Stimulated activated CD8-positive, alpha-beta memory T cell treated with anti-CD3 and anti-CD28 coated beads, Interleukin-12 subunit alpha, Interleukin-12 subunit beta, amount 100 ng/mL, for 4 hours (primary cell): ENCODE measurements around the gene NDUFB6.
"Not testable (repeated sequence)": the region's sequence is repeated elsewhere in the genome, so short reads cannot be mapped to it uniquely, and the experiment has no call there.

Source experiments
- DNase-seq: peaks from one replicate; pipeline ENCODE4 v3.0.0-alpha.2; 2020; ENCODE audit warnings: low read depth

The NDUFB6 gene

DNA sequence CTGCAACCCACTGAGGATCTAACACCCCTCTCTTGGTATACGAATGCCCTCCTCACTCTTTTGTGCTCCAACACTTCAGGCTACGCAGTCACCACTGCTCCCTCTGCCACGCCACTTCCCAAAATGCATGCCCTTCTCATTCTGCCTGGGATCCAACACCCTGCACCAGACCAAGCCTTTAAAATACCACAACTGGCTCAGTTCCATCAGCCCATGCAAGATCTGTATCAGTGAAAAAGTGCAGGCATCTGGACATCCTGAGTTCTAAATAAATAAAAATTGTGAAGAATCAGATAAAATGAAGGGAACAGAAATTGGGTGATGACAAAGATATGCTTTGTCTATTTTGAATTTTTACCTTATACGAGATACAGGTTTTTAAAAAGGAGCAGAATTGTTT lies 2.7 kb downstream of the NDUFB6 start:
- no peak for DNase-seq

DNA sequence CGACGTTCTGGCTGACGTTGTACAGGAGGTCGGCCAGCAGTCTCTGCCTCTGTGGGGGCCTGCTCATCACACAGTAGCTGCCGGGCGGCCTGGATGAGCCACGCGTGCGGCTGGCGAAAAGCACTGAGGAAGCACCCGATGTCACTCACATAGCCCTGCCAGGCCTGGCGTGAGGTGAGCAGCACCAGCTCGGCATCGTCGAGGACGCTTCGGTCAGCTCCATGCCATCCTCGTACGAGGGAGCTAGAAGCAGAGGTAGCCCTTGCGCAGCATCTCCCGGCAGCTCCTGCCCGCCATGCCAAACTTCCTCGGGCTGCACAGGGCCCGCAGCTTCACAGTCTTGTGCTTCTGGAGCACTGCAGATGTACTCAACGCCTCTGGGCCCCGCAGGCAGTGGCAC lies 6.2 kb downstream of the NDUFB6 start:
- DNase-seq: no peak

DNA sequence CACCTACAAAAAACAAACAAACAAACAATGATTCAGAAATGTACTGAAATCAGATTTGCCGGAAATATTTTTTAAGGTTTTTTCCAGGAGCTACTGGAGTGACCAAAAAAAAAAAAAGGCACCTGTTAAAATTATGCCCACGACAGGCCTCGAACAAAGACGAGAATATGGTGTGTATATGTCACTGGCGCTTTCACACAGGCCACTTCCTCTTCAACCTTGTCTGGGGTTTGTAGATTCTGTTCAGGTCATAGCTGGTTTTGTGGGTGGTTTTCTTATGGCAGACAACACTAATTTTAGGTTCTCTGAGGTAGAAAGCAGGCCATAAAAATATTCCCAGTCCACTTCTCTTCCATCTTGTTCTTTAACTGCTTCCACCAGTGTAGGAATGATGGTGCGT lies 7.0 kb downstream of the NDUFB6 start:
- no peak for DNase-seq

DNA sequence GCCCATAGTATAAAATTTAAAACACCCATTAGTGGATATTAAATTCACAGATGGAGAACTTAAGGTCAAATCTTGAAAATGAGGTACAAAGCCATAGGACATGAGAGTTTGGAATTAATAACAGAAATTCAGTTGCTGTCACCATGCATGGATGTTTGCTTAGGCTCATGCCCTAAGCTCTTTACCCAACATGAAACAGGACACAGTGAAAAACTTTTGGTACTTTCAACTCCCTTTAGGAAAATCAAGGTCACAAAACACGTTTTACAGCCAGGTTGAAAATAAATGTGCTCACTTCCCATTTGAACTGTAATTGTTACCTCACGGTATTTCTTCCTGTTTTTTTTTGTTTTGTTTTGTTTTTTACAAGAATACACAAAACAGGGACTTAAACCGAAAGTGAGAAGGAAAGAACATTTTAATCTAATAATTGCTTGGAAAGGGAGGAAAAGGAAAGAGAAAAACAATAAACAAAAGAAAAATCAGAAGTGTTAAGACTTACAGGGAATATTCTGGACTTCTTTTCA lies 14.5 kb downstream of the NDUFB6 start:
- no peak for DNase-seq

DNA sequence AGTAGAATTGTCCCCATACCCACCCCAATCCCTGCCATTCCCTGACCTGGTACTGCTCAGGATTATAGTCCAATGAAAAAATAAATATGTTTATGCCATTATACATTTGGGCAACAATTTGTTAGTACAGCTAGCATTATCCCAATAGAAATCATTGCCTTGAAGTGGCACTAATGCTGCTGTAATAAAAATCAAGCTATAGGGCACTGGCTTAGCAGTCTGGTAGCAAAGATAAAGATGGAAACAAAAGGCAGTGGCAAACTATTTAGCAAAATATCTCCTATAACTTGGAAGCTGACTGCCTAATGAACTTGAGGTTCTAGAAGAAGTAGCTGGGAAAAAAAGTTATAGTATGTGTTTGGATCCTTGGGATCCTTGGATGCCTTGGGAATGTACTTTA lies 18.4 kb downstream of the NDUFB6 start:
- DNase-seq: no peak

DNA sequence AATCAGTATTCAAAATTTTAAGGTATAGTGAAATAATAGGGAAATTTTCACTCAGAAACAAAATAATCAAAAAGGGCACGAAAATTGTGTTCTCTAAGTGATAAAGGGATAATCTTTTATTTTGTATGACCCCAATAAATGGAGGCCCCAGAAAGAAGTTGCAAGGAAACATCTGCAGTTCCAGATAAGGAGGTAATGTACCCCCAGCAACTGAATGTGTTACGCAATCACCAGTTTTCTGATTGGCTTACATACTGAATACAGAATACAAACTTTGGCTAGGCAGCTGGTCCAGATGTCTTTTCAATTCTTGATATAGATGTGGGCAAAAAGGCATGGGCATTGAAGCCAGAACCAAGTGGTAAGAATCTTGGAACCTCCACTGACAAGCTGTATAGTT lies 18.9 kb downstream of the NDUFB6 start:
- DNase-seq: no peak

DNA sequence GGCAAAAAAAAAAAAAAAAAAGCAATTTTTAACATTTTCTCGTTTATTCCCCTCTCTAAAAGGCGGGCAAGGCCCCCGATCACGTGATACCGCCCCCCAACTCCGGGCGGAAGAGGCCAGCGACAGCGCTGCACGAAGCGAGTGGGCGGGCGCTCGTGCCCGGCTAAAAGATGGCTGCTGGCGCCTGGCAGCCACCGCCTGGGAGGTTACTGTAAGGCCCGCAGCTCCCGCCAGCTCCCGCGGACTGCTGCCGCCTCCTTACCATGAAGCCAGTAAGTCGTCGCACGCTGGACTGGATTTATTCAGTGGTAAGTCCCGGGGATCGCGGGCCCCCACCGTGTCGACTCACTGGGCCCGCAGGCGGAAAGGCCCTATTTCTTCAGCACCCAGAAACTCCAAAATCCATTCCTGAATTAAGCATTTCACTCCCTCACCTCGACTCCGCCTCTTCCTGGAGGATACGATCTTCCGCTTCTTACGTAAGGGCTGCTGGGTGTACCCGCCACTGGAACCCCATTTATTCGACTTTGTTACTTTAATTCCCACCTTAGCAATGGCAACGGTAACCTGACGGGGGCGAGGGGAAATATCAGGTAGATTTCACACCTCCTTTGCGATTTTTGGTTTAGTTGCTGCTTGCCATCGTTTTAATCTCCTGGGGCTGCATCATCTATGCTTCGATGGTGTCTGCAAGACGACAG lies 20.6 kb downstream of the NDUFB6 start, which contains the start of the genes SMIM27 and TOPORS:
TSS of gene SMIM27 (plus strand) at position 156 of the 701 bp plus-strand sequence. CDS start at position 264, 108 bp downstream.
TSS of gene TOPORS (minus strand) at position 415 of the 701 bp plus-strand sequence. CDS start at position 265, 150 bp downstream.
- peak; percentile 83 for DNase-seq

DNA sequence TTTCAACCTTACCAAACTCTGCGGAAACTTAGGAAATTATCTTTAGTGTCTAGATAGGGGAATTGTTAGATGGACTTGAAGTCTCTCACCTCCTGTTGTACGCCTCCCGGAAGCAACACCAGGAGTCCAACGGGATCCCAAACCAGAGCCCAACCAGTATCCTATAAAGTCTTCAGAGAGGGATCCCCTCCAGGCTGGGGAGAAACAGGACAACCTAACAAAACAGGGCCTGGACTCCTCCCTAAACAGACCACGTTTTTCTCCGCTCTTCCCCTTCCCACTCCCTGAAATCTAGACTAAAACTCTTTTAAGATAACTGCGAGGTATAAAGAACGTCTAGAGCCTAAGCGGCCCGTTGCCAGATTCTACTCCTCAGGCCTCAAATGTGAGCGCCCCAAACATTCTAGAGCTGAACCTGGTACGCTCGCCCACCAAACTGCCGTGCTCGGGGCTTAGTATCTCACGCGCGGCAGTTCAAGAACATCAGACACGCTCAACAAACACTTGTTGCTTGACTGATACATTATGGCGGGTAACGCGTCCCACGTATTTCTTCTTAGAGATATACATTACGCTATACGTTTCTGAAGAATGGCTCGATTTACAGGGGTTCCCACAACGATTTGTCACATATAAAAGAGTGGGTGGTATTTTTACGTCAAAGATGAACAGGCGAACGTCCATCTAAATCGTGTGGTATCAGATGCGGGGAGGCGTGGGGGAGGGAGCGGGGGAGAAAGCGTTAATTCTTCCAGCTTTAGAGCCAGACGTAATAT lies 21.5 kb downstream of the NDUFB6 start:
- DNase-seq: peak; percentile 15

DNA sequence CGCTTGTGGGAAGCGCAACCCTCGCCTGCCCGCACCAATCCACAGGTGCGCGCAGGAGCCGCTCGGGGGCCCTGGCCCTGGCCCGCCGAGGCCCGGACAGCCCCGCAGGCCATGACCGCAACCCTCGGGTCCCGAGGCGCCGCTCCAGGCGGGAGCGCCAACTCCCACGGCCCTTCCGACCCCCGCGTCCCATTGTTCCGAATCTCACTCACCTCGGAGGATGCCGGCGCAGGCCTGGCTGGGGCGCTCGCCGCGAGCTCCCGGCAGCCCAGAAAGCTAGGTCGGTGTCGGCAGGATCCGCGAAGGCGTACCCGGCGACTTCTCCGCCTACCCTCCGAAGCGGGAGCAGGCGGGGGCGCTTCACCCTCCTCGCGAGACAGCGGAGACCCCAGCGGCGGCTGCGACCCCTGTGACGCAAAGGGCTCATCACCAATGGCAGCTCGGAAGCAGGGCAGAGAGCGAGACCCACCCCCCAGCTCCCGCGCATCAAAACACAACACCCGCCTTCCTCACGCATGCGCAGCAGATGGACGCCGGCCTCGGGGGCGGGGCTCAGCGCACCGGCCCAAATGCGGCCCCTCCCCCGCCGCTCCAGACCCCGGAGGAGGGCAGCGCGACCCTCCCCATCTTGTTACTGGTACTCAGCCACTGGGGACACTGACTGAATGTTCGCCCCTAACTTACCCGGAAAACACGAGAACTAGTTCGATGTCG lies 22.2 kb downstream of the NDUFB6 start:
- DNase-seq: peak; percentile 90

DNA sequence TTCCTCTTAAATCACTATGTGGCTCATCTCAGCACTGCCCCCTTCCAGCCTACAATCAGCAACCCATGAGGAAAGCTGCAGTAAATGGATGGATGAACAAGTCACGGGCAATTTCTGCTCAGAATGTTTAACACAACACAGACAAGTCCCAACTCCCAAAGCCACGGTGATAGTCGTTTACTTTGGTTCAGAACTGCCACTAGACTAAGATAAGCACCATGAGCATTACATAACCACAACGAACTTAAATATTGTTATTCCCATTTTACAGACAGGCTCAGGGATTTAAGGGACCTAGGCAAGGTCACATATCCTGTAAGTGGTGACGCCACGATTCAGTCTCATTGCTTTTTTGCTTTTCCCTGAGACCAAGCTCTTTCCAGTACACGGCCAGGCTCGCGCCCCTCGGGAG lies 22.8 kb downstream of the NDUFB6 start:
- DNase-seq: no peak

DNA sequence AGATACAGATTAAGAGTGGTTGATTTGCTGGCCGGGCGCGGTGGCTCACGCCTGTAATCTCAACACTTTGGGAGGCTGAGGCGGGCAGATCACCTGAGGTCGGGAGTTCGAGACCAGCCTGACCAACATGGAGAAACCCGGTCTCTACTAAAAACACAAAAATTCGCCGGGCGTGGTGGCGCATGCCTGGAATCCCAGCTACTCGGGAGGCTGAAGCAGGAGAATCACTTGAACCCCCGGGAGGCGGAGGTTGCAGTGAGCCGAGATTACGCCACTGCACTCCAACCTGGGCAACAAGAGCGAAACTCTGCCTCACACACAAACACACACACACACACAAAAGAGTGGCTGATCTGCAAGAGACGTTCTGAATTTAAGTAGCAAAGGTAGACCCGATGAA lies 24.7 kb downstream of the NDUFB6 start:
- DNase-seq: not testable (repeated sequence)

DNA sequence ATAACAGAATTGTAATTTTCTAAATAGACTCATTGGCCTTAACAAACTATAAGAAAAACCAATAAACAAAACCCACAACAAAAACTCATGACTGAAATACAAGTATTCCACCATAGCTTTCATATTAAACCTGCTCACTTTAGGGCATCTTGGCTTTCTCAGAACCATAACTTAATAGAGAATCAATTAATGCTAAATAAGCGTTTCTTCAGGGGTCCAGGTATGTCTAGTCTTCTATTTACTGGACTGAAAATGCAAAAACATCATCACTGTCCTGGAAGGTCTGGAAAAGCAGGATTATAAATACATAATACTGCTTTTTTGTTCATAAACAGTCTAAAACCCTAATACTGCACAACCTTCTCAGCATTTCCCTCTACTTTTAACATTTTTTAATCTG lies 27.1 kb downstream of the NDUFB6 start:
- DNase-seq: no peak

DNA sequence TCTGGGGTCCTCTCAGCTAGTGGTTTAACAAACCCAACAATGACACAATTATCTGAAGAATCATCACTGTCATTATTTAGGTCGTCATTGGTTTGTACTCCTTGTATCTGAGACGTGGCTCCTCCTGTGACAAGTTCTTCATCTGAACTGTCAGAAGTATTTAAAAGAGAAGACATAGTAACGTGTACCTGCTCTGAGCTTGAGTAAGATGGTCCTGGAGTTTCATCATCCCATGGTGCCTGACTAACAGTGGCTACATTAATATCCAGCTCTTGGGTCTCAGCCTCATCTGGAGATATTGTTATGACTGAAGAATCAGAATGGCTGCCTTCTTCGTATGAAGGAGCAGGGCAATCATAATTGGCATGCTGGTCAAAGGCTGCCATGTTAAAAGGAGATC lies 29.9 kb downstream of the NDUFB6 start:
- DNase-seq: no peak

DNA sequence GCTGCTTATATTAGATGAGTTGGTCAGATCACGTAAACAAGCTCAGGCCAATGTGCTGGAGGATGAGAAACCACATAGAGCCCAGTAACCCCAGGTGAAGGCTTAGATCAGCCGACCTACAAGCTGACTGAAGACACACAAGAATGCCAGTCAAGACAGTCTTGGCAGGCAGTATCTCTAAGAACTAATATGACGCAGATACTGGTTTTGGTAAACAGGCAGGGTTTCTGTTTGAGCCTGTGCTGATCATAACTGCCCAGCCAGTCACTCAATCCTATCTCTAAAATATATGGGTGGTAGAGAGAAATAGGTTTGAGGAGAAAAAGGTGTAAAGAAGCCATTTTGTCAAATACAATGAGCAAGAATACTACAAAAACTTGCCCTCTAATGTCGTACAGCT lies 39.1 kb downstream of the NDUFB6 start:
- no peak for DNase-seq

DNA sequence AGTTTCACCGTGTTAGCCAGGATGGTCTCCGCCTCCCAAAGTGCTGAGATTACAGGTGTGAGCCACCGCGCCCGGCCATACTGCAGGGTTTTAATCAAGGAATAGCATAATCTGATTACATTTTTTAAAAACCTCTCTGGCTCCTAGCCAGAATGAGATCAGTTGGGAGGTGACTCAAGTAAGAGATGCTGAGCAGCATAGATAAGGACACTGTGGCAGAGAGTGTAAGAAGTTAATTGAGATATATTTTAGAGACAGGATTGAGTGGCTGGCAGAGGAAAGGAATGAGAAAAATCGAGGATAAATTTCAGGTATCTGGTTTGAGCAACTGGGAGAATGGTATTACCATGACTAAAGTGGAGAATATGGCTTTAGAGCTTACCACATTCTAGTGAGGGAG lies 39.6 kb downstream of the NDUFB6 start:
- no peak for DNase-seq

DNA sequence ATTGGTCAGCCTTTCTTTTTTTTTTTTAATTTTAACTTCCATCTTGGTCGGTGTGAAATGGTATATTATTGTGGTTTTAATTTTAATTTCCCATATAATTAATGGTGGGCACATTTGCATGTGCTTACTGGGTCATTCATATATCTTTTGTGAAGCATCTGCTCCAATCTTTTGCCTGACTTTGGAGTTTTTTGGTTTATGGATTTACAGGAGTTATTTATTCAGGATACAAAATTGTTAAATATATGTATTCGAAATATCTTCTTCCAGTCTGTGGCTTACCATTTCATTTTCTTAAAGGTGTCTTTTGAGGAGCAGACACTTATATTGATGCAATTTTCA lies 46.3 kb downstream of the NDUFB6 start:
- DNase-seq: no peak

DNA sequence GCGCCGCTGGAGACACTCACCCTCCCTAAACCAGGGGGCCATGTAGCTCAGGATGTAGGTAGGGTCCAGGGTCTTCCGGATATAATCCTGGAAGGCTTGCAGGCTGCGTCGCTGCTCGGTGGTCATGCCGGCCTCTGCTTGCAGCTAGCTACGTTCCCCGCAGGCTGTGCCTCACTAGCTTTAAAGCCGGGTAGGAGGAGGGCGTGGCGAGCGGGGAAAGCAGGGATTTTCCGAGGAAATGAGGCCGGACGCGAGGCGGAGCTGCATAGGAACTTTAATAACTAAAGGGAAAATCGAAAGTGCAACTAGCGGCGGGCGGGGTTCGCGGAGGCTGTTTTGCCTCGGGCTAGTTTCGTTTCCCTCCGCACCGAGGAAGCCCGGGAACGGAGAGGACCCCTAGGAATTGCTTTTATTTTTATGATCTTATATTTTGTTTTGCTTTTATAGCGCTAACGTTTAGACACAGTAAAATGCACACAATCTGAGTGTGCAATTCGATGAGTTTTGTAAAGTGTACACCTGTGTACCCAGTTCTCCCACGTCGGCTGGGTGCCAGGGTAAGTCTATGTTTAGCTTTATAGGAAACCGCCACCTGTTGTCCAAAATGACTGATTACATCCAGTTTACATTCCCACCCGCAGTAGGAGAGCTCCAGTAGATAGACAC lies 46.8 kb downstream of the NDUFB6 start, which contains the start of gene RIGI:
TSS of gene RIGI (minus strand) at position 156 of the 666 bp plus-strand sequence. CDS start at position 126, 30 bp downstream.
- peak; percentile 64 for DNase-seq

DNA sequence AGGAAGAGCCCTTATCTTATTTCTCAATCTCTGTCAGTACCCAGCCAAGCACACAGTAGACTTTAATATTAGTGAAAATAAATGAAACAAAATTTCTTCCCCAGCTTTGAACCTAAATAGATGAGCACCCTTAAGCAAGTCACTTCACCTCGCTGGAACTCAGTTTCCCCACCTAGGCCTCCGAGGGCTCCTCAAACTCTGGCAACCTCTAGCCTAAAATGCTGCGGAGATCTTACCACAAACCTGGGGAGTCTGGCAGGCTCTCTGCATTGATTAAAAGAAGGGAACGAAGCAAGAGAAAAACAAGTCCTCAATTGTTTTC lies 47.3 kb downstream of the NDUFB6 start:
- no peak for DNase-seq

DNA sequence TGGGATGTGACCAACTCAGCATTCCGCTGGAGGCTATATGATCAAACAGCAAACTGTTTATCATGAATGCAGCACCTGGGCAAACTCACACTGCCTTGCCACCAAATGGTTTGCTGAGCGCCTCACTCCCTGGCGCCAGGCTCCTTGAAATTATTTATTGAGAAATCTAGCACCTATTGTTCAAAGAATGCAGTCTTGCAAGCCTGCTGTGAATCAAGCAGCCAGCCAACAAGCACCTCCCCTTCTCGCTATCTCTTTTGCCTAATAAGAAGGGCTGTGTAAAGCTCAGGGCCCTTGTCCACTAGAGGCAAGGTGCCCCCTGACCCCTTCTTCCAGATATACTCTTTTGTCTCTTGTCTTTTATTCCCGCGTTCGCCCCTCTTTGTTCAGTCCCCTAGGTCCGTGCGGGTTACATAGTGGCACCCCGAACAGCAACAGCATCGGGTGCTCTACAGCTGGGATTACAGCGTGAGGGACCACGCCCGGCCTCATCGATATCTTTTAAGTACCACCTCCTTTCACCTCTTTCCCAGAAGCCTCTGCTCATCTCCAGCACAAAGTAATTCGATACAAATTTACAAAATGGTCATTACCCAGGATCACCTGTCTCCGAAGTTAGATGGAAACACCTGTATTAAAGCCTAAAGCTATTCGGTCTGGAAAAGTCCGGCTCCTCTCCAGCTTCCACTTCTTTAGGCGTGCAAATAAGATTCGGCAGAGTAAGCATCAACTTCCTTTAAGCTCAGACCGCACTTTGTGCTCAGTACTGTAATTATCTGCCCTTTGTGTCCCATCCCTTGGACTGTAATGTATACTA lies 47.9 kb downstream of the NDUFB6 start:
- no peak for DNase-seq

DNA sequence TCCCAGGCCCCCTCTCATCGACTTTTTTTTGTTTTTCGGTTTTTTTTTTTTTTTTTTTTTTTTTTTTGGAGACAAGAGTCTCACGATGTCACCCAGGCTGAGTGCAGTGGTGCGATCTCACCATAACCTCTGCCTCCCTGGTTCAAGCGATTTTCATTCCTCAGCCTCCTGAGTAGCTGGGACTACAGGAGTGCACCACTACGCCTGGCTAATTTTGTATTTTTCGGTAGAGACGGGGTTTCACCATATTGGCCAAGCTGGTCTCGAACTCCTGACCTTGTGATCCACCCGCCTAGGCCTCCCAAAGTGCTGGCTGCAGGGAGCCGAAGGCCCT lies 48.4 kb downstream of the NDUFB6 start:
- DNase-seq: not testable (repeated sequence)

DNA sequence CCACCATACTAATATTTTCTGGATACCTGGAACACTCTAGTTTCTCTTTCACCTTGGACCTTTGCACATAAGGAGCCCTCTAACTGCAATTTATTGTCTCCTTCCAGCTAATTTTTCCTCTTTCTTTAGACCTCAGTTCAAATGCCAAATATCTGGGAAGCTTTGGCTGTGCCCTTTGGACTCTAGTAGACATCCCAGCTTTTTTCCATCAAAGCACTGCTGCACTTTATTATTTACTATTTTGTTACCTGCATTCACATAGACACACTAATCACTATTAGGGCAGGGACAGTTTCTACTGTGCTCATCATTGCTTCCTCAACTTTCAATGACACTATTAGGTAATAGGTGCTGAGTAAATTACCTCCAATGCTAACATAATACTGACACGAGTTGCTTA lies 49.0 kb downstream of the NDUFB6 start:
- DNase-seq: no peak
